Brain microvascular endothelial cell (primary cell): Measurements from ENCODE around the gene LRAT.

ENCODE experiments used
- DNase-seq: peaks from one replicate; pipeline ENCODE4 v3.0.0-alpha.2; 2020
- H3K27ac ChIP-seq: fragments of 250-450 bp; sonication (Bioruptor Pico); 2 replicates; pipeline ENCODE4 v1.5.1; 2020; ENCODE audit warnings: mild to moderate bottlenecking, moderate library complexity
- H3K27me3 ChIP-seq: fragments of 250-450 bp; sonication (Bioruptor Pico); replicated peaks from 2 replicates; pipeline ENCODE4 v1.5.1; 2020; ENCODE audit warnings: mild to moderate bottlenecking
- H3K36me3 ChIP-seq: fragments of 250-450 bp; sonication (Bioruptor Pico); replicated peaks from 2 replicates; pipeline ENCODE4 v1.5.1; 2020; ENCODE audit warnings: mild to moderate bottlenecking
- H3K4me3 ChIP-seq: 2 replicates; pipeline ENCODE4 v1.5.1; 2011; ENCODE audit warnings: low read depth, mild to moderate bottlenecking, control low read depth, low read length, moderate library complexity
- in situ Hi-C: cut with HindIII; loops from 2 replicates; pipeline ENCODE4 v1.10.0; 2017; ENCODE audit warnings: low sequenced_read_pairs, low pct_ligation_motif_present
- TF ChIP-seq, protein P1 (sequence below): IDR thresholded peaks from 2 replicates; pipeline ENCODE4 v1.5.1; 2011; ENCODE audit warnings: low read depth, mild to moderate bottlenecking, moderate library complexity, low read length, control low read depth, inconsistent platforms; ENCODE audit errors: missing control alignments

Gene LRAT

DNA sequence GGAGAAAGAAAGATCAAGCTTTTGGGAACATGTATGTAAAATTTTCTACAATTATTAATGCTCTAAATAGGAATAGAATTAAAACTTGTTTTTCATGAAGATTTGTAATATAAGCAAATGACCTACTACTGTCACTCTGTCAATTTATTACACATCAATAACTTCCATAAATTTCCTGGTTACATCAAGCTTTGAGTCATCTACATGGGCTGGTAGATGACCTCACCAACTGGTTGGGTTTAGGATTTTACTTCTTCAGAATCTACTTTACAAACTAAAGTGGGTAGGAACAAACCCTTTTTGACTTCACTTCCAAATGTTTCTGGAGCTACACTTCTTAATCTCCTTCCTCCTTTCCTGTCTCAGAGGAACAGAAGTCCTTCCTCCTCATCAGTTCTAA is 12.0 kb upstream of the LRAT start:
- Histone ChIP-seq H3K4me3 (no peak overlapping the region), H3K27me3 (no peaks in the 10 kb centered on the region), H3K36me3 (no peaks in the 10 kb centered on the region), H3K27ac (no peak overlapping the region)
- DNase-seq, result no peak
- in situ Hi-C loops, result no loop called here
- TF ChIP-seq, protein P1, sequence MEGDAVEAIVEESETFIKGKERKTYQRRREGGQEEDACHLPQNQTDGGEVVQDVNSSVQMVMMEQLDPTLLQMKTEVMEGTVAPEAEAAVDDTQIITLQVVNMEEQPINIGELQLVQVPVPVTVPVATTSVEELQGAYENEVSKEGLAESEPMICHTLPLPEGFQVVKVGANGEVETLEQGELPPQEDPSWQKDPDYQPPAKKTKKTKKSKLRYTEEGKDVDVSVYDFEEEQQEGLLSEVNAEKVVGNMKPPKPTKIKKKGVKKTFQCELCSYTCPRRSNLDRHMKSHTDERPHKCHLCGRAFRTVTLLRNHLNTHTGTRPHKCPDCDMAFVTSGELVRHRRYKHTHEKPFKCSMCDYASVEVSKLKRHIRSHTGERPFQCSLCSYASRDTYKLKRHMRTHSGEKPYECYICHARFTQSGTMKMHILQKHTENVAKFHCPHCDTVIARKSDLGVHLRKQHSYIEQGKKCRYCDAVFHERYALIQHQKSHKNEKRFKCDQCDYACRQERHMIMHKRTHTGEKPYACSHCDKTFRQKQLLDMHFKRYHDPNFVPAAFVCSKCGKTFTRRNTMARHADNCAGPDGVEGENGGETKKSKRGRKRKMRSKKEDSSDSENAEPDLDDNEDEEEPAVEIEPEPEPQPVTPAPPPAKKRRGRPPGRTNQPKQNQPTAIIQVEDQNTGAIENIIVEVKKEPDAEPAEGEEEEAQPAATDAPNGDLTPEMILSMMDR, result no peak

DNA sequence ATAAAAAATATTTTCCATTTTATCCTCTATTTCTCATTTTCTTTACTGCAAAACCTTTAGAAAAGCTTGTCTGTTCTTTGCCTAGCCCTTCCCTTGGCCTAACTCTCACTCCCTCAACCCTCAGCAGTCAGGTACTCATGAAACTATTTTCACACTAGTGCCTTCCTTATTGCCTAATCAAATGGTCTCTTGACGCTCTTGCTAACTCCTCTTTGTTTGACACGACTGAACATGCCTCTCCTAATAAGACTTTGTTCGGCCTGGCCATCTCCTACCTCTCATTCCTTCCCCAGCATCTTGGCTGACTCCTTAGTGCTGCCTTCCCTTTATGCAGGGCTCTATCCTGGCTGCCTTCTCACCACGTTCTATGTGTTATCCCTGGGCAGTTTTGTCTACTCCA is 11.1 kb upstream of the LRAT start:
- Histone ChIP-seq H3K27ac (no peak overlapping the region), H3K27me3 (no peaks in the 10 kb centered on the region), H3K4me3 (no peak overlapping the region), H3K36me3 (no peaks in the 10 kb centered on the region)
- in situ Hi-C loops, result no loop called here
- TF ChIP-seq, protein P1, result no peak
- DNase-seq, result no peak

DNA sequence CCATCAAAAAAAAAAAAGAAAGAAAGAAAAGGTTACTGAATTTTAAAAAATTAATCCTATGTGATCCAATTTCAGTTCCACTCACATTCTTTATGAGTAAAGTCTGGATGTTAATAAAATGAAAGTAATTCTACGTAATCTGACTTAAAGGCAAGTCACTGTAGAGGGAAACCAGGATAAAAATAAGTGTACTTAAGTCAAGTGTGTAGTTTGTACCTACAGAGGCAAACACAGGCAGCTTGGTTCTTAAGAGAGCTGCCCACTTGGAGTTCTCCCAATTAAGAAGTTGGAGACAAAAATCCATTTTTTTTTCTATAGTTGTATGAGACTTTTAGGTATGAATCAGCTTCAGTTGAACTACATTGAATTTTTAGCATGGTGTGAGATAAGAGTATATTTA is 7.0 kb upstream of the LRAT start:
- Histone ChIP-seq H3K27ac (no peak overlapping the region), H3K27me3 (peaks cover 17% of the 10 kb centered on the region), H3K4me3 (no peak overlapping the region), H3K36me3 (no peaks in the 10 kb centered on the region)
- TF ChIP-seq, protein P1, result no peak
- DNase-seq, result no peak
- in situ Hi-C loops, result no loop called here

DNA sequence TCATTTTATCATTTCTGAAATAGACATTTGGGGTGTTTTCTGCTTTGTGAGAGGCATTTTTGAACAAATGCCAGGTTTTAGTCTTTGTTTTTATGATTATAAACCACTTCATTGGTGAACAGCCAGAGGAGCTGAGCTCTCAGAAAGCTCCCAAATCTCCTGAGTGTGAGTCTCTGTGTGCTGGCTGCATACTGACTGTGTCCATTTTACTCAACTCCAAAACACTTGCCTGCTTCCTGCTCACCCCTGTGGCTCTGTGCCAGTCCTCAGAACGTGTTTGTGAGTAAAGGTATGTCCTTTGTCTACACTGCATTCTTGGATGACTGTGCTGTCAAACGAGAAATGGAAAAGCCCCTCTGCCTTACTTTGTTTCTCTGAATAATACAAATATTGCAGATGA is 5.4 kb upstream of the LRAT start:
- TF ChIP-seq, protein P1, result no peak
- no peak for DNase-seq
- H3K27me3 ChIP-seq, result peaks cover 30% of the 10 kb centered on the region
- no peaks in the 10 kb centered on the region for H3K36me3 ChIP-seq
- no peak overlapping the region for H3K27ac ChIP-seq
- no peak overlapping the region for H3K4me3 ChIP-seq
- in situ Hi-C loops, result no loop called here

DNA sequence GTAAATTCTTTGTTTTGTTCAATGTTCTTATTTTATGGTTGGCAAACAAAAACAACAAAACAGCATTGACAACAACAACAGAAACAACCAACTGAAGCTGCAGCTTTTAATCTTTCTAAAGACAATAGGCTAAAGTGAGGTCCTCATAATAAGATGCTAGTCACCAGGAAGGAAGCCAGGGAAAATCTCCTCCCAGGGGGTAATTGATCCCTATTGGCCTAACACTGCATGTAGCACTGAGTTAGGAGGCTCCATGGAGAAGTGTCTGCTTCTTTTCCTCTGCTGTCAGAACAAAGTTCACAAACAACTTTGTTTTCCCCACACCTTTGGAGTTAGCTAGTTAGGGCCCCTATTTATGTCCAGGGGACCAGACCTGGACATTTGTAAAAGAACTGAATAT is 4.7 kb upstream of the LRAT start:
- in situ Hi-C loops, result no loop called here
- Histone ChIP-seq H3K27ac (no peak overlapping the region), H3K36me3 (no peaks in the 10 kb centered on the region), H3K4me3 (no peak overlapping the region), H3K27me3 (peaks cover 36% of the 10 kb centered on the region)
- TF ChIP-seq, protein P1, result no peak
- DNase-seq, result no peak

DNA sequence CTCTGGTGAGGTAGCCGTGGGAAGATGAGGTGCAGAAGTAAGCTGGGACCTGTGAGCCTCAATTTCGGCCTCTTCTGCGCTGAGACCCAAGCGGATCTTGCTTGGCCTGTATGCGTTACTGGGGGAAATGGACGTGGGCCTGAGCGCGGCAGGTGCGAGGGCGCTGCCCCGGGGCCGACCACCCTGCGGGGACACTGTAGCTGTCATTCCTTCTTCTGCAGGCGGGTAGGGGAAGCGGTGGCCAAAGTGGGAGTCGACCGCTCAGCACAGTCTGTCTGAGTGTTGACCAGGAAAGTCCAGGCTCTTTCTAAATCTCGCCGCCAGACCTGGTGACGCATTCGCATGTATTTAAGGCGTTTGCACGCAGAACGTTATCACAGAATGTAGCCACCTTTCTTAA is 3.3 kb upstream of the LRAT start:
- in situ Hi-C loops, result no loop called here
- Histone ChIP-seq H3K36me3 (no peaks in the 10 kb centered on the region), H3K27ac (no peak overlapping the region), H3K27me3 (peaks cover 47% of the 10 kb centered on the region), H3K4me3 (no peak overlapping the region)
- no peak for DNase-seq
- TF ChIP-seq, protein P1, result no peak
